Measurements from ENCODE around the gene ZNF593OS.

Gene ZNF593OS

DNA sequence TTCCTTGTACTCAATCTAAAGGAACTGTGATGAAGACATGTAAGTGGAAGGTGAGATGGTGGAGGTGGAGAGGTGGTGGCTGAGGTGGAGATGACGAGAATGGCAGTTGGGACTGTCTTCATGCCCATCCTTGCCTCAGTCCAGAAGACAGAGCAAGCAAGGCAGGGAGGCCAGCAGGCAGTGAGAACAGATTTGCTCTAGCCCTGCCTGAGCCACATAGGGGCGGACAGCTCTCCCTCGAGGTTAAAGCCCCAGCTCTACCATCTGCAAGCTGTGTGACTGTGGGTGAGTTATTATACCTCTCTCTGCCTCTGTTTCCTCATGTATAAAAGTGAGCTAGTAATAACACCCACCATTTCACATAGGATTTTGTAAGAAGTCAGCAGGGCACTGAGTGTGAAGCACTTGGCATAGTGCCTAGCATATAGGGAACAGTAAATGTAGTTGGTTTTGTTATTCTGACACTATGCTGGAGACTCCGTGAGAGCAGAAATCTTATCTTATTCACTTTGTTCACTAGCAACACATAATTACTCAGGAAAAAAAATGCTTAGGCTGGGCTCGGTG lies 17.6 kb downstream of the ZNF593OS start:
- Histone ChIP-seq H3K79me2 (ENCODE audit: insufficient read depth, low read length) (no peaks in the 10 kb centered on the region), H3K27me3 (ENCODE audit: insufficient read depth, low read length) (peaks cover 13% of the 10 kb centered on the region), H3K27ac (ENCODE audit: low read depth, low read length, poor library complexity, severe bottlenecking) (no peak overlapping the region), H3K4me2 (ENCODE audit: low read length) (no peak overlapping the region), H2AFZ (ENCODE audit: low read length) (no peak overlapping the region), H3K4me1 (ENCODE audit: insufficient read depth, low read length, severe bottlenecking) (no peaks in the 10 kb centered on the region), H3F3A (ENCODE audit: insufficient read depth, low read length) (no peaks in the 10 kb centered on the region), H3K9me2 (ENCODE audit: low read depth, low read length) (no peaks in the 10 kb centered on the region), H3K36me3 (ENCODE audit: insufficient read depth, low read length) (no peaks in the 10 kb centered on the region), H4K20me1 (ENCODE audit: insufficient read depth, low read length) (no peaks in the 10 kb centered on the region), H3K9me3 (ENCODE audit: low read length) (no peaks in the 10 kb centered on the region), H3K9ac (ENCODE audit: low read length) (no peak overlapping the region), H3K4me3 (ENCODE audit: low read depth, low read length, poor library complexity, severe bottlenecking) (no peak overlapping the region)
- TF ChIP-seq EZH2 (IDR thresholded peaks at IDR 0.05; ENCODE audit: borderline replicate concordance, low read length) = no peak
- TF ChIP-seq, protein P1, sequence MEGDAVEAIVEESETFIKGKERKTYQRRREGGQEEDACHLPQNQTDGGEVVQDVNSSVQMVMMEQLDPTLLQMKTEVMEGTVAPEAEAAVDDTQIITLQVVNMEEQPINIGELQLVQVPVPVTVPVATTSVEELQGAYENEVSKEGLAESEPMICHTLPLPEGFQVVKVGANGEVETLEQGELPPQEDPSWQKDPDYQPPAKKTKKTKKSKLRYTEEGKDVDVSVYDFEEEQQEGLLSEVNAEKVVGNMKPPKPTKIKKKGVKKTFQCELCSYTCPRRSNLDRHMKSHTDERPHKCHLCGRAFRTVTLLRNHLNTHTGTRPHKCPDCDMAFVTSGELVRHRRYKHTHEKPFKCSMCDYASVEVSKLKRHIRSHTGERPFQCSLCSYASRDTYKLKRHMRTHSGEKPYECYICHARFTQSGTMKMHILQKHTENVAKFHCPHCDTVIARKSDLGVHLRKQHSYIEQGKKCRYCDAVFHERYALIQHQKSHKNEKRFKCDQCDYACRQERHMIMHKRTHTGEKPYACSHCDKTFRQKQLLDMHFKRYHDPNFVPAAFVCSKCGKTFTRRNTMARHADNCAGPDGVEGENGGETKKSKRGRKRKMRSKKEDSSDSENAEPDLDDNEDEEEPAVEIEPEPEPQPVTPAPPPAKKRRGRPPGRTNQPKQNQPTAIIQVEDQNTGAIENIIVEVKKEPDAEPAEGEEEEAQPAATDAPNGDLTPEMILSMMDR (IDR thresholded peaks at IDR 0.05; ENCODE audit: low read length) = no peak

DNA sequence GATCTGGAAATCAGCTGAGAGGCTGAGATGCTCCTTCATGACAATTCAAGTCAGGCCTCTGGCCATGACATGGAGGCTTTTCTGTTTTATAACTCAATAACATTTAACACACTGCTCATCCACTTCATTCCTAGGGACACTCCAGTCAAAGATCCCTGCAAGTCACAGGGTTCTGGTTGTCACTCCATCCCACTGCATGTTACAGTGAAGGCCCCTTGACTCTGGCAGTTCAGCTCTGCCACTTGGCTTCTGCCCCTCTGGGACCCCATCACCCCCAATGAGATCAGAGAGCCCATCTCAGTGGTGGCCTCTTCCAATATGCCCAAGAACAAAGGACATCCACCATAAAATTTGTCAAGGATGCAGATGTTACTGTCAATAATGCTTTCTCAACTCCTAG lies 22.7 kb downstream of the ZNF593OS start:
- Histone ChIP-seq H3F3A (ENCODE audit: insufficient read depth, low read length) (no peaks in the 10 kb centered on the region), H3K27me3 (ENCODE audit: insufficient read depth, low read length) (peaks cover 9% of the 10 kb centered on the region; the same call in 1 of the 2 replicates), H4K20me1 (ENCODE audit: insufficient read depth, low read length) (no peaks in the 10 kb centered on the region), H3K9ac (ENCODE audit: low read length) (no peak overlapping the region), H2AFZ (ENCODE audit: low read length) (no peak overlapping the region), H3K4me3 (ENCODE audit: low read depth, low read length, poor library complexity, severe bottlenecking) (no peak overlapping the region), H3K4me1 (ENCODE audit: insufficient read depth, low read length, severe bottlenecking) (no peaks in the 10 kb centered on the region), H3K9me3 (ENCODE audit: low read length) (no peaks in the 10 kb centered on the region), H3K36me3 (ENCODE audit: insufficient read depth, low read length) (no peaks in the 10 kb centered on the region), H3K79me2 (ENCODE audit: insufficient read depth, low read length) (no peaks in the 10 kb centered on the region), H3K27ac (ENCODE audit: low read depth, low read length, poor library complexity, severe bottlenecking) (no peak overlapping the region), H3K9me2 (ENCODE audit: low read depth, low read length) (no peaks in the 10 kb centered on the region), H3K4me2 (ENCODE audit: low read length) (no peak overlapping the region)
- no peak for TF ChIP-seq EZH2 (IDR thresholded peaks at IDR 0.05; ENCODE audit: borderline replicate concordance, low read length)
- TF ChIP-seq, protein P1 (IDR thresholded peaks at IDR 0.05; ENCODE audit: low read length) = no peak

DNA sequence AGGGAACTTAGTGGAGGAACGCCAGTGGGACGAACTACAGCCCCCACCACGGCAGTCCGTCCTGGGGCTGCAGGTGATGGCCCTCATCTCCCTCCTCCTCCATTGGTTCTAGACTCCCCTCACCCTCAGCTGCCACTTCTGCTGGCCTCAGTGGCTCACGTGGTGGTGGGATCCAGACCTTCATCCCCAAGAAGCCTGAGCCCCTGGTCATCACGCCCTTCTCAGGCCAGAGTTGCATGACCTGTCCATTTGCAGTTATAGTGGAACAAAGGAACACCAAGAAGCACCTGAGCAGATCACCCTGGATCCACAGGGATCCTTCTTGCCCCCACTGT lies 25.7 kb downstream of the ZNF593OS start:
- Histone ChIP-seq H3K4me2 (ENCODE audit: low read length) (no peak overlapping the region), H3K9me3 (ENCODE audit: low read length) (no peaks in the 10 kb centered on the region), H2AFZ (ENCODE audit: low read length) (no peak overlapping the region), H3K4me3 (ENCODE audit: low read depth, low read length, poor library complexity, severe bottlenecking) (no peak overlapping the region), H3K4me1 (ENCODE audit: insufficient read depth, low read length, severe bottlenecking) (no peaks in the 10 kb centered on the region), H3K36me3 (ENCODE audit: insufficient read depth, low read length) (no peaks in the 10 kb centered on the region), H3K9ac (ENCODE audit: low read length) (no peak overlapping the region), H3K27me3 (ENCODE audit: insufficient read depth, low read length) (peaks cover 9% of the 10 kb centered on the region; the same call in 1 of the 2 replicates), H3K9me2 (ENCODE audit: low read depth, low read length) (no peaks in the 10 kb centered on the region), H3K79me2 (ENCODE audit: insufficient read depth, low read length) (no peaks in the 10 kb centered on the region), H4K20me1 (ENCODE audit: insufficient read depth, low read length) (no peaks in the 10 kb centered on the region), H3F3A (ENCODE audit: insufficient read depth, low read length) (no peaks in the 10 kb centered on the region), H3K27ac (ENCODE audit: low read depth, low read length, poor library complexity, severe bottlenecking) (no peak overlapping the region)
- no peak for TF ChIP-seq EZH2 (IDR thresholded peaks at IDR 0.05; ENCODE audit: borderline replicate concordance, low read length)
- TF ChIP-seq, protein P1 (IDR thresholded peaks at IDR 0.05; ENCODE audit: low read length) = no peak
